H1 (cell line): ENCODE data around the gene SAMD7. TPM values are rescaled to one million over a fixed set of nuclear protein-coding genes. Genes with fewer than 3 reads are reported as not detected.

Source experiments
- BACH1 ChIP-seq: IDR thresholded peaks from 2 replicates; pipeline ENCODE4 v1.6.1; 2012; ENCODE audit warnings: low read length, improper control_type of control experiment
- BCL11A ChIP-seq, 2 experiments: IDR thresholded peaks; one replicate each; pipeline ENCODE4 v1.6.1; 2011; ENCODE audit warnings: low read depth in 2 of 2, low read length in 2 of 2, mild to moderate bottlenecking in 2 of 2
- CTBP2 ChIP-seq: IDR thresholded peaks from 2 replicates; pipeline ENCODE4 v1.7.0; 2011; ENCODE audit warnings: borderline replicate concordance, mild to moderate bottlenecking, moderate library complexity, mixed read lengths, low read length; ENCODE audit not compliant: insufficient read depth, insufficient read length
- CTCF ChIP-seq, 3 experiments: IDR thresholded peaks; 1 replicate in 2 of 3; 2 replicates in 1 of 3; pipeline versions ENCODE4 v1.5.1 to v1.6.1; 2011; ENCODE audit warnings: low read length in 3 of 3, mild to moderate bottlenecking in 3 of 3, inconsistent platforms in 2 of 3, low read depth in 1 of 3, moderate library complexity in 1 of 3; ENCODE audit not compliant: insufficient read depth in 1 of 3; ENCODE audit errors: control extremely low read depth in 1 of 3
- KDM1A ChIP-seq: fragments of 200-600, 300-600 bp; sonication (generic); IDR thresholded peaks from 2 replicates; pipeline ENCODE4 v1.7.1; 2016; ENCODE audit warnings: mild to moderate bottlenecking, low read length, borderline replicate concordance
- SIX5 ChIP-seq: IDR thresholded peaks from 2 replicates; pipeline ENCODE4 v1.6.1; 2011; ENCODE audit warnings: mild to moderate bottlenecking, low read depth, low read length
- USF2 ChIP-seq: IDR thresholded peaks from 2 replicates; pipeline ENCODE4 v1.6.1; 2011; ENCODE audit warnings: low read length, improper control_type of control experiment
- polyA plus RNA-seq, 7 experiments: library from polyadenylated mRNA; depleted of rRNA in 3 of 7; stranded (reverse) in 5 of 7; unstranded in 2 of 7; fragments of >200 nt in 5 of 7; fragments of 200-250 nt in 2 of 7; gene quantifications; 1 replicate in 5 of 7; 2 replicates in 1 of 7; 4 replicates in 1 of 7; pipeline versions ENCODE4 v1.2.1 to v1.2.3, GENCODE V29; 2011 to 2013; ENCODE audit warnings: missing spikeins in 2 of 7, mixed read lengths in 2 of 7
- total RNA-seq: library from RNA; stranded (reverse); fragmentation: NEBNext Ultra II Directional; extraction: Animal tissue kit (Norgen Biotek cat#: 25700); gene quantifications from 2 replicates; pipeline ENCODE4 v1.2.1, GENCODE V29; 2021

SAMD7 gene
- total and polyA plus RNA-seq, 2 of the 8 experiments (the other 6 are each of a cell fraction or from before 2014, with no cell fraction given): not detected

- TF ChIP-seq USF2: no peak
- no peak for TF ChIP-seq SIX5
- no peak for TF ChIP-seq BACH1
- TF ChIP-seq CTBP2: no peak
- no peak for TF ChIP-seq CTCF (IDR thresholded peaks at IDR 0.05; ENCODE audit: control extremely low read depth in 1 of 3, insufficient read depth in 1 of 3, low read depth in 1 of 3, low read length in 3 of 3)
- no peak for TF ChIP-seq BCL11A (IDR thresholded peaks at IDR 0.05; ENCODE audit: low read depth in 2 of 2, low read length in 2 of 2)
- TF ChIP-seq KDM1A: no peak
Observed at GRCh38 chr3:169931747-169932520, 20.6 kb downstream of the SAMD7 start (continued).
